Forelimb muscle (tissue), 1 donor: ENCODE data around the gene ERAP2. TPM values are rescaled to one million over a fixed set of nuclear protein-coding genes. Genes with fewer than 3 reads are reported as not detected.
"Not testable (repeated sequence)": the region's sequence is repeated elsewhere in the genome, so short reads cannot be mapped to it uniquely, and the experiment has no call there.

Source experiments
- DNase-seq: peaks from one replicate; pipeline ENCODE4 v3.0.0-alpha.2; 2013; ENCODE audit warnings: low read depth
- polyA plus RNA-seq: library from polyadenylated mRNA; unstranded; fragments of 120-200 nt; gene quantifications from one replicate; pipeline ENCODE4 v1.2.1, GENCODE V29; 2013; ENCODE audit not compliant: insufficient read length

ERAP2 gene
- polyA plus RNA-seq, 1 donor, result 7.9 TPM

DNA sequence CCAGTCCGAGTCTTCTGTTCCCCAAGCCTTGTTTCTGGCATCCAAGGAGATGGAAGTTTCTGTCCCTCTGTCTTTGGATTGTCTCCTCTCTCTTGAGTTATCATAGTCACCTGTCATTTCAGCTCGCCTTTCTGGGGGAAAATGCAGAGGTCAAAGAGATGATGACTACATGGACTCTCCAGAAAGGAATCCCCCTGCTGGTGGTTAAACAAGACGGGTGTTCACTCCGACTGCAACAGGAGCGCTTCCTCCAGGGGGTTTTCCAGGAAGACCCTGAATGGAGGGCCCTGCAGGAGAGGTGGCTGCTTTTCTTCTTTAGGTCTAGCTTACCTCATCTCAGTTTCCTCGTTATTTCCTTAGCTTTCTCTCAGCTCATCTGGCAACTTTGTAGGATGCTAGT, 25.1 kb downstream of the ERAP2 start:
- no peak for DNase-seq

DNA sequence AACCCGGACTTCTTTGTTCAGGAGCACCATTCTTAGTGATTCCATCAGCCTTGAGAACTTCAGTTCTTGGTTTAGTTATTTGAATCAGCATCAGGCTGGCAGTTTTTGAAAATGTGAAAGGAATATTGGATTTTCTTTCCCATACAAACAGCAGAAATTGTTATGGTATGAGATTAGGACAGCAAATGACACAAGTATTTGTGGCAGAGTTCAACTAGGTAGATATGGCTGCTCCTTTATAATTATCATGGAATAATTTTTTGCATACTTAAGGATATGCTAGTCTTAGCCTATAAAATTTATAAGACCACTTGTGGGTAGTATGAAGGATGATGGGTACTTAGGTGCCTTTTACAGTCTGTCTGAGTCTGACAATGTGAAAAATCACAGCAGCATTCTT, 25.5 kb downstream of the ERAP2 start:
- no peak for DNase-seq

DNA sequence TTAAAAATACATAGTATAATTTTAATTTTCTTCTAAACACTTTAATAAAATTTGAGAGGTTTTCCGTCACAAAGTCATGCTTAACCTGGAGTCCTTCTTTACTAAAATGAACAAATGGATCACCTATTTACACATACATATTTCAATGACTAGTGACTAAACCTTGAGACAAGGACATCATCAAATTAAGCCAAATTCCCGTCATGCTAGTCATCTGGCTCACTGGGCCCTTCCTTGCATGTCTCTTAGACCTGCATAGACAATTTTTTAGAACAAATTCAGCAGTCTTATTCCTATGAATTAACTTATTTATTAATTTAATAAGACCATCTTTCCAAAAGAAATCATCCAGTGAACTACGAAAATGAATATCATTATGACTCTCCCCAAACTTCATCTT, 26.6 kb downstream of the ERAP2 start:
- DNase-seq, result no peak

DNA sequence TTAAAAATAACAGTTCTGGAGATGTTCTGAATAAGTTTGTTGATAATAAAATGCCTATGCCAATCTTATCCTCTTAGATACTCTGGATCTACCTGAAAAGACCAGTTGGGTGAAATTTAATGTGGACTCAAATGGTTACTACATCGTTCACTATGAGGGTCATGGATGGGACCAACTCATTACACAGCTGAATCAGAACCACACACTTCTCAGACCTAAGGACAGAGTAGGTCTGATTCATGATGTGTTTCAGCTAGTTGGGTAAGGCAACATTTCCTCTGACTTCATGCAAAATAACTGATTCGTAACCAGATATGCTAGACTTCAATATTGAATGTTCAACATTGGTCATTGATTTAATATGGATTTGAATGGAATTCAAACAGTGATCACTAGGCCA, 27.0 kb downstream of the ERAP2 start:
- no peak for DNase-seq

DNA sequence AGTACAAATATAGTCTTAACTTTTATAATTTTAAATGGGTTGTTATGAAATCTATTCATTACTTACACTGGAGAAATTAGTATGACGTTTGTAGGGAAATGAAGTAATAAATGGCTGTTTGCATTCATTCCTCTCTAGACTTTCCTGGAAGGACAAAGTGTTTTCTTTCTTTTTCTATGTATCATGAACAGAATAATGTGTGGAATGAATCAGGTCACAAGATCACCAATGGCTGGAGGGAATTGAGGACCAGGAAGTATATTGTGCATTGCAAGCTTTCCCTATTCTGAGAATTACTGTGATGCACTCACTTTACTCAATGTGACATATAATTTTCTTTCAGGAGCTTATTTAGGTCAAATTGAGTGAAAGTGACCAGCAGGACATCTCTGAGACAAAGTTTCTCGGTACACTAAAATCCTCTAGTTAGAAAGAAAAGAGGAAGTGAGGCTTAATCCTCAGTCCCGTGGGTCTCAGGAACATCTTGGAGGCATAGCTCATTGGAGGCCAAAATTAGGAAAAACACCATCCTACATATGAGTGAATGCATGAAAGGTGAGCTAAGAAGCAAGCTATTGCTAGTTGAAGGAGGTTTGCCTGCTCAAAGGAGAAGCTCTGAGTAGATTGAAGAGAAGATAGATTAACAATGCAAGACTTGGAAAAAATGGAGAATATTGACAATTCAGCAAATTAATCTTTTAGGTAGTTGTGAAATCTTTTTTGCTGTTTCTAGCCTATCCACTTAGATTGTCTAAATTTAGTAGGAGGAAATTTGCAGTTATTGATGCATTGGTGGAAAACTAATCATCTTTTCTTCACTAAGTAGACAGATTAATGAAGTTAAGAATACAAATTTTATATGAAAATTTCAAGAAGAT, 28.0 kb downstream of the ERAP2 start:
- DNase-seq, result no peak

DNA sequence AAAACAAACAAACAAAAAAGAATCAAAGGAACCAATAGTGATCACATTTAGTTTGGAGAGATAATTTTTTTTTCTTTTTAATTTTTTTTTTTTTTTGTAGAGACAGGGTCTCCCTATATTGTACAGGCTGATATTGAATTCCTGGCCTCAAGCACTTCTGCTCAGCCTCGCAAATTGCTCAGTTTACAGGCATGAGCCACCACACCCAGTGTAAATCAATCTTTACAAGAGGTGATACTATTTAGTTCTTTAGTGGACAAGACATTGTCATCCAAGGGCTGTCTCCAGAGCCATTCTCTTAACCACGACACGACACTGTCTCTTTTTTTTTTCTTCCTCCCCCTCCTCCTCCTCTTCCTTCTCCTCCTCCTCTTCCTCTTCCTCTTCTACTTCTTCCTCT, 29.6 kb downstream of the ERAP2 start:
- no peak for DNase-seq

DNA sequence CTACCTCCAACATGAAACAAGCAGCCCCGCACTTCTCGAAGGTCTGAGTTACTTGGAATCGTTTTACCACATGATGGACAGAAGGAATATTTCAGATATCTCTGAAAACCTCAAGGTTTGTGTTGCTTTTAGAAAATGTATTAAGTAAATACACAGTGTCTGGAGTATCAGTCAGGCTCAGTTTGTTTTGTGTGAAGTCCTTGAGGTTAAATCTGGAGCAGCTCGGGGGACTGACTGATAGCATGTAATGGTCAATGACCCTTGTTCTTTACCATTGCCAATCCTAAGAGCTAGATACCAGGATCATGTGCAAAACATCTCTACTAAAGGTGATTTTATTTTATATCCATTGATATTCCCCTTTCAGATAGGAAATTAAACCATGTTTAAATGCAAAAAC, 32.7 kb downstream of the ERAP2 start:
- no peak for DNase-seq

DNA sequence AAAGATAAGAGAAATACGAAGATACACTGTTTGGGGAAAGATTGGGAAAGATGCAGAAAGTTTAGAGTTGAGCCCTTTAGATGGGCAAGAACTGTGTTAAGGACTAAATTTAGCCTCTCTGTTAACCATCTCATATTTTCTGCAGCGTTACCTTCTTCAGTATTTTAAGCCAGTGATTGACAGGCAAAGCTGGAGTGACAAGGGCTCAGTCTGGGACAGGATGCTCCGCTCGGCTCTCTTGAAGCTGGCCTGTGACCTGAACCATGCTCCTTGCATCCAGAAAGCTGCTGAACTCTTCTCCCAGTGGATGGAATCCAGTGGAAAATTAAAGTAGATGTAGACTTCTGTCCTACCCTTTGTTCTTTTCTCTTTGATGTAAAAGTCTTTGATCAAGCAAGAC, 33.1 kb downstream of the ERAP2 start:
- no peak for DNase-seq

DNA sequence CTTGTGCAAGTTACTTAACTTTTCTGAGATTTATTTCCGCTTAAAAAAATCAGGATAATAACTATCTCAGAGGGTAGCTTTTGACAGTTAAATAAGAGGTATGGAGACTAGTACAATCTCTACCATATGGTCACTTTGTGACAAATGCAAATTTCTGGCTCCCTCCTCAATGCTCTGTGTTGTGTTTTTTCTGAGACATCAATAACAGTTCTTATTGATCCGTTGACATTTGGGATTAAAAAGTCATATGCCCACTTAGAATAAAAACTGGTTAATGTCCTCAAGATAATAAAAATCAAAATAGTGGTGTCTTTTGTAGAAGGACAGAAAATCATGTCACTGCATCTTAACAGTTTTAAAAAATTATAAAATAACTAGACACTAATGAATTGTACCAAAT, 34.8 kb downstream of the ERAP2 start:
- no peak for DNase-seq

DNA sequence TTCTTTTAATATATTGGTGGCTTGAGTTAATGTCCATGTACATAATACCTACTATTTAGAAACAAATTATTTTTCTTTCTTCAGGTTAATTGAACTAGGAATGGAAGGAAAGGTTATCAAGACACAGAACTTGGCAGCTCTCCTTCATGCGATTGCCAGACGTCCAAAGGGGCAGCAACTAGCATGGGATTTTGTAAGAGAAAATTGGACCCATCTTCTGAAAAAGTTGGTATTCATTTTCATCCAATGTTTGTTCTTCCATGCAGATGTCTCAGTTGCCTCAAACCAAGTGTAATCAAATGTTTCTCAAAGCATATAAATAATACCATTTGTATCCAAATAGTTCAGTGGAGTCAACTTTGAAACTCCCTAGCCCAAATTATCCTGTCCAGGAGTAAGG, 36.9 kb downstream of the ERAP2 start:
- DNase-seq, result no peak

DNA sequence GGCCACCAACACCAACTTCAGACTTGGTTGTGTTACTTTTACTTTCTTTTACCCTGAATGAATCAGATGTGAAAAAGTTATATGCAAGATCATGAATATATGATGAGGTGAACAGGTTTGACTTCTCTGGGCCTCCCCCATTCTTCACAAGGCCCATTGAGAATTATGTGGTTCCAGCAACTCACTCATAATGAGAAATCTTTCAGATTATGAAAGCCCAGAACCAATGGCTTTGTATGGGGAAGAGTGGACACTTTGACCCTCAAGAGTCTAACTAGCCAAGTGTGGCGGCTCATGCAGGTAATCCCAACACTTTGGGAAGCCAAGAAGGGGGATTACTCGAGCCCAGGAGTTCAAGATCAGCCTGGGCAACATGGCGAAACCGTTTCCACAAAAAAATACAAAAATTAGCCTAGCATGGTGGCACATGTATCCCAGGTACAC, 43.5 kb downstream of the ERAP2 start:
- DNase-seq, result no peak

DNA sequence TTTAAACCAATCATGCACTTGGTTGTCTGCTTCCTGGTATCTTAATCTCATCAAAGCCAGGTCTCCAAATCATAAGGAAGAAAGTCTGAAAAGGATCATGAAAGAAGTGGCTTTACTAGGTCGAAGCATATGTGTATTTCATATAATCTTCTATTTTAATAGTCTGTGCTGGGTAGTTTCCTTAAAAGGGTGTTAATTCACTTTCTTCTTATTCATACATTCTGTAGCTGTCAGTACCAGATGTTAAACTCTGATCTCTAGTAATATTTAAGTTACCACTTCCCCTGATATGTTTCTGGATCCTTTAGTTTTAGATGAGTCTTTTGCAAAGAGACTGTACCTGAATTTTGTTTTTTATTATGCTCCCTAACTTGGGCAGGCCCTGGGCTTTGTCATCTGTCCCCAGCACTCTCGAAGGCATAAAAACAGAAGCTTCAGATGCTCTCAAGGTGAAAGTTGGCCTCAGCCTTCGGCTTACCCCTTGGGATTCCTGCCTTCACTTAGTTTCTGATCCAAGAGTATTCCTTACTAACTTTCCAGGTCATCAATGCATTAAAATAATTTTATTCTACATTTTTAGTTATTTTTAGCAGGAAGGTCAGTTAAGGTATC, 44.5 kb downstream of the ERAP2 start:
- DNase-seq, result no peak

DNA sequence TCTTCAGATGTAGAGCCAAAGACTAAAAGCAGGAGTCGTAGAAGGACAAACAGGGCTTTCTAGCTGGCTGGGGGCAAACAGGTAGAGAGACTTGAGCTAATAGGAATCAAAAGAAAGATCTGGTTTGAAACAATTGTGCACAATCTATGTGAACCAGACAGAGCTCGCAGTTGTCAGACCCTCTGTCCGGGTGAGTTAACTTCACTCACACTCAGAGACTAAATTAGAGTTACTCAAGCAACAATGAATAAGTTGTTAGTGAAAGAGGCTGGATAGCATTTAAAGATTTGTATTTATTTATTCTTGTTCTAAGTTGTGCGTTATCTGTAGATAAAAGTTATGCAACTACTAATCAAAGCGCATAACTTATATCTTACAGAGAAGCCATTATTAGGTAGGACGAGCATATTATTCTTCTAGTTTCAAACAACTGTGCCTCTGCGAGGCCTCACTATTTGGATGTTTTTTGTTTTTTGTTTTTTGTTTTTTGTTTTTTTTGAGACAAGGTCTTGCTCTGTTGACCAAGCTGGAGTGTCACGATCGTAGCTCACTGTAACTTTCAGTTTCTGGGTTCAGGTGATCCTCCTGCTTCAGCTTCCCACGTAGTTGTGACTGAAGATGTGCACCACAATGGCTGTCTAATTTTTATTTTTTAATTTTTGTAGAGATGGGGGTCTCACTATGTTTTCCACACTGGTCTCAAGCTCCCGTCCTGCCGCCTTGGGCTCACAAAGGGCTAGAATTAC, 46.4 kb downstream of the ERAP2 start:
- DNase-seq, result no peak

DNA sequence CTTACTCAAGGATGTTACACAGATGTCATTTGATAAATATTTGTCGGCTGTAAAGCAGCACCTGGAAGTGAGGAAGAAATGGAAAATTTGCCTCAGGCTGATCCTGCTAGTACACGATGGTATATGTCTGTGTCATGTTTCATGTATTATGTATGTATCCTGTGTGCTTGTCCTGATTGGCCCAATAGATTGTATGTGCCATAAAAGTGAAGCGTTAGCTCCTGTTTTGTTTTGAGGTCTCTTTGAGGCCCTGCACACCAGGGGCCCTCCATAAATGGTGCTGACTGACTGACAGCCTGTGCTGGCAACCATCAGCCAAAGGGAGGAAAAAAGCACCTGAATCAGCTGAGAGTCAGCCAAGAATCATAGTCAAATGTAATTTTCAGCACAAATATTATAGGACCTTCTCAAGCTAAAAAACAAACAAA, 47.7 kb downstream of the ERAP2 start:
- DNase-seq, result no peak

DNA sequence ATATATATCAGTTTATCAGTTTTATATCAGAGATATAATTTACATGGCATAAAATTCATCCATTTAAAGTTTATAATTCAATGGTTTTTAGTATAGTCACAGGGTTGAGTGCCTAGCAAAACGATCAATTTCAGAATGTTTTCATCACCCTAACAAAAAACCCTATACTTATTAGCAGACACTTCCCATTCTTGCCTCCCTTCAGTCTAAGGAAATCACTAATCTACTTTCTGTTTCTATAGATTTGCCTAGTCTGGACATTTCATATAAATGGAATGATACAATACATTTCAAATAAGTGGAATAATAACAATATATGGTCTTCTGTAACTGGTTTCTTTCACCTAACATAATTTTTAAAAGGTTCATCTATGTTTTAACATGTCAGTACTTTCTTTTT, 50.0 kb downstream of the ERAP2 start:
- no peak for DNase-seq

DNA sequence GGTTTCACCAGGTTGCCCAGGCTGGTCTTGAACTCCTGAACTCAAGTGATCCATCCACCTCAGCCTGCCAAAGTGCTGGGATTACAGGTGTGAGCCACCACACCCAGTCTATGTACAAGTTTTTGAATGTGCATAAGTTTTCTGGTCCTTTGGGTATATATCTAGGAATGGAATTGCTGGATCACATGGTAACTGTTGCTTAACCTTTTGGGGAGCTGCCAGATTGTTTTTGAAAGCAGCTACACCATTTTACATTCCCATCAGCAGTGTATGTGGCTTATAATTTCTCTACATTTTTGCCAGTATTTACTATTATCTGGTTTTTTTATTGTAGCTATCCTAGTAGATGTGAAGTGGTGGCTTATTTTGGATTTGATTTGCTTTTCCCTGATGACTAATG, 50.7 kb downstream of the ERAP2 start:
- no peak for DNase-seq

DNA sequence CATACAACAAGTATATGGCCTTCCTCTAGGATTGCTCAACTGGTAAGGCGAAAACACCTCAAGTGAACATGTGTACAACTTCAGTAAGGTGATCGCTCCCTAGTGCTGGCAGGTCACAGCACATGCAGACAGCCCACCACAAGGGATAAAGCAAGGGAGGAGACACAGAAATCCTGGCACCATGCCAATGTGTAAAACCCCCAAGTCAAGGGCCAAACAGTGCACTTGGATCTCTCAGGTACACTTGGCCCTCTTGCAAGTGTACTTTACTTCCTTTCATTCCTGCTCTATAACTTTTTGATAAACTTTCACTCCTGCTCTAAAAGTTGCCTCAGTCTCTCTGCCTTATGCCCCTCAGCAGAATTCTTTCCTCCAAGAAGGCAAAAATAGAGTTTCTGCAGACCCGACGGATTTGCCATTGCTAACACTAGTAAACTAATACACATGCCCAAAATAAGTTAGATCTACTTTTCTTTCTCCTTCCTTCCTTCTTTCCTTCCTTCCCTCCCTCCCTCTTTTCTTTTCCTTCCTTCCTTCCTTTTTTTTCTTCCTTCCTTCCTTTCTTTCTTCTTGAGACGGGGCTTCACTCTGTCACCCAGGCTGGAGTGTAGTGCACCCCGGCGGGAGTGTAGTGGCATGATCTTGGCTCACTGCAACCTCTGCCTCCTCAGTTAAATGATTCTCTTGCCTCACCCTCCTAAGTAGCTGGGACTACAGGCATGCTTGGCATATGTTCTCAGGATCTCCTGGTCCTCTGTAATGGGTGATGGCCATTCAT, 52.8 kb downstream of the ERAP2 start:
- no peak for DNase-seq

DNA sequence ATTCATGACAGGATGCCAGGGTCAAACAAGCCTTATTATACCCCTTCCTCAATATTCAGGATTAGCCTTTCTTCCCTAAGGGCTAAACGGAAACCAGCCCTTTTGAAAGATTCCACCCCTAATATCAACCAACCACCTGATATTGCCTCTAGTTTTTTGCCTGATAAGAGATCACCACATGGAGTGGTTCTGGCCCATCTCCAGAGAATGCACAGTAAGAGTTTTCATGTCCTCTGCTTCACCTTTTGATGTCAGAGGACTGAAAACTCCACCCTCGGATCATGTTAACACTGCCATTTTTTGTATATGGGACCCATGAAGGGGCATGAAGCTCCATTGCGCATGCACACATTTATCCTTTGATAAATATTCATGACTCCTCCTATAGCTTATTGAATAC, 53.8 kb downstream of the ERAP2 start:
- DNase-seq, result no peak

DNA sequence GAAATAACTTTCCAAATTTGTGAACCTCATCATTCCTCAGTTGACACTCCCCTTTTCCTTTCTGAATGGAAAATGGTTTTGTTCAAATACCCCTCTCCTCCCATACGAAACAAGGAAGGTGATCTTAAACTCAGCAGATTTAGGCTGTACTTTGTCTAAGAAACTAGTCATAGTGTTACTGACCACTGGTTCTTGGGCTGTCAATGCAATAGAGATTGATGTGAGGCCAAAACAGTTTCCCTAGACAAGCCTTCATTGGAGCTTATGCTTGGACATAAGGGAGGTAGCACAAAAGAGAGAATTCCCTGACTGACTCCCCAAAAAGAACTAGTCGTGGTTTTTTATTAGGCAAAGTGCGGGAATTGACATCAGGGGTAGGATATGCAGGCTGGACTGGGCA, 54.3 kb downstream of the ERAP2 start:
- no peak for DNase-seq

DNA sequence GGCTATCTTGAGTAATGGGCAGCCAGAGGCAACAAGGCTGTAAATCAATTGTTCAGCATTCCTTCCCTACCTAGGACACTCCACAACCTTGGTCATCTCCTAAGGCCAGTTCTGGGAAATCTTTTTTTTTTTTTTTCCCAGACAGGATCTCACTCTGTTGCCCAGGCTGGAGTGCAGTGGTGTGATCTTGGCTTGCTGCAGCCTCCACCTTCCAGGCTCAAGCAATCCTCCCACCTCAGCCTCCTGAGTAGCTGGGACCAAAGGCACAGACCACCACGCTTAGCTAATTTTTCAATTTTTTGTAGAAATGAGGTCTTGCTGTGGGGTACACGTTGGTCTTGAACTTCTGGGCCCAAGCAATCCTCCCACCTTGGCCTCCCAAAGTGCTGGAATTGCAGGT, 54.7 kb downstream of the ERAP2 start:
- DNase-seq, result not testable (repeated sequence)

DNA sequence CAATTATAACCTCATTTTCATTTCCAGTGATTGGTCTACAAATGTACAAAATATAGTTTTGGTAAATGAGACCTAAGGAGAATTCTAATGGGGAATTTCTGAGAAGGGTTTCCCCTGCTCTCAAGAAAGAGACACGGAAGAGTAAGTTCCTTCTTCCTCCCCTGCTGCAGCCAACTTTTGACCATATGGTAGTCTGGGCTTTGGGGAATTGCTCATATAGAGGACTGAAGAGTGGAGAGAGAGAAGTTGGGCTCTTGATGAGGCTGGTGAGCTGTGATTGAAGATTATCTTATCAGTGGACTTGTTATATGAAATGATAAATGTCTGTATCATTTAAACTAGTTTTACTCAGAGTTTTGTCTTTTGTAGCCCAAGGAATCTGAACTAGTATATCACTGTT, 55.3 kb downstream of the ERAP2 start:
- DNase-seq, result no peak

DNA sequence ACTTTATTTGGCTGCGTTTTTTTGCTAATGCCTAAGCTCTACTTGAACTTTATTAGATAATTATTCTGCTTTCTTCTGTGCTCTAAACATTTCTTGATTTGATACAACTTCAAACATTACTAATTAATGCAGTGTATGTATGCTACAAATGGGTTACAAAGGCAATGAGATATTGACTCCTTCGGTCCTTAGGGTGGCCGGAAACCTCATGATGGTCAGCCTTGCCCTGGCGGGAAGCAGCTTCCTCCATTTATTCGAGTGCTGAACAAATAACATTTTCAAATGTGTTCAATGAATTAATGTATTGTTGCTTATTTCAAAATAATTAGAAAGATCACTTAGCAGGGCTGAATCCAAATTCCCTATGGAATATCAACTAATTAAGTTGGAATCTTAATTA, 55.7 kb downstream of the ERAP2 start:
- no peak for DNase-seq
